ENCODE data around the gene HEMGN. TPM values are rescaled to one million over a fixed set of nuclear protein-coding genes. Genes with fewer than 3 reads are reported as not detected.
A peak's percentile ranks its signal among the peaks of the same experiment; 100 is the strongest.

Gene HEMGN
- total and polyA plus RNA-seq, 2 of the 8 experiments (the other 6 are each of a cell fraction or from before 2014, with no cell fraction given) = not detected

- ChIA-PET CTCF (ENCODE audit: partially characterized antibody) (interaction anchor here (0.6 to 3.1 kb wide), 8 partner anchors 12 to 560 kb away, joined by 3 to 13 read pairs (median 4); no protein-coding TSS in a partner anchor), POLR2A (ENCODE audit: partially characterized antibody) (interaction anchor here (0.8 to 2.3 kb wide), 10 partner anchors 9 to 101 kb away, joined by 3 to 21 read pairs (median 4); partner anchors contain the start of genes NANS and TRMO)
- no peak overlapping the region for H3K27ac ChIP-seq (ENCODE audit: low read depth, low read length)
- H3K4me3 ChIP-seq (ENCODE audit: extremely low read depth in 1 of 4, insufficient read depth in 2 of 4, low read depth in 3 of 4, low read length in 4 of 4) = peak overlapping the region; percentile 62 to 95 (median 68)
- FAIRE-seq = no peak
- H2BK12ac ChIP-seq (ENCODE audit: low read depth, low read length) = no peak overlapping the region
- peaks cover 6 to 35% of the 10 kb centered on the region in 2 experiments for H3K79me2 ChIP-seq (ENCODE audit: control insufficient read depth in 1 of 2, insufficient read depth in 2 of 2, low read length in 2 of 2)
- H4K20me1 ChIP-seq (replicated peaks in 1 of 2; ENCODE audit: control insufficient read depth in 1 of 2, insufficient read depth in 2 of 2, low read length in 2 of 2) = peaks cover 19 to 33% of the 10 kb centered on the region in 2 experiments
- no peak overlapping the region for H2BK15ac ChIP-seq (ENCODE audit: low read length)
- peak overlapping the region; percentile 71; the same call in 1 of the 2 replicates for H3K18ac ChIP-seq (ENCODE audit: extremely low read depth, low read length)
- peaks cover 38 to 67% (median 58%) of the 10 kb centered on the region in 4 experiments for H3K27me3 ChIP-seq (replicated peaks in 1 of 4; ENCODE audit: control insufficient read depth in 3 of 4, extremely low read depth in 1 of 4, insufficient read depth in 3 of 4, low read length in 3 of 4)
- H3K4ac ChIP-seq (replicated peaks; ENCODE audit: insufficient read length, low read depth, low read length) = no peak overlapping the region
- peaks cover 3% of the 10 kb centered on the region; the same call in 1 of the 2 replicates for H3K79me1 ChIP-seq (ENCODE audit: low read depth, low read length)
- H3K36me3 ChIP-seq (ENCODE audit: control insufficient read depth in 2 of 4, insufficient read depth in 4 of 4, low read length in 3 of 4) = no peaks in the 10 kb centered on the region
- H4K8ac ChIP-seq (ENCODE audit: extremely low read depth, insufficient read depth, low read length) = peak overlapping the region; percentile 99
- H2BK20ac ChIP-seq (ENCODE audit: low read length) = no peak overlapping the region
- no peak overlapping the region for H2AK5ac ChIP-seq (ENCODE audit: low read depth, low read length)
- H3K14ac ChIP-seq (ENCODE audit: insufficient read length) = no peak overlapping the region
- H2AFZ ChIP-seq (ENCODE audit: low read length) = no peak overlapping the region
- peaks cover 12% of the 10 kb centered on the region; the same call in 1 of the 2 replicates for H3K23me2 ChIP-seq (ENCODE audit: low read depth, low read length)
- H4K91ac ChIP-seq (replicated peaks; ENCODE audit: insufficient read length, low read length) = peak overlapping the region; percentile 74
- H2BK5ac ChIP-seq (ENCODE audit: low read depth, low read length) = no peak overlapping the region
- peaks cover 0 to 7% (median 2%) of the 10 kb centered on the region in 4 experiments; a peak in 2 of 7 replicates for H3K4me1 ChIP-seq (replicated peaks in 1 of 4; ENCODE audit: control insufficient read depth in 3 of 4, insufficient read depth in 4 of 4, low read length in 3 of 4)
- H3K4me2 ChIP-seq (ENCODE audit: insufficient read depth in 1 of 2, low read depth in 2 of 2, low read length in 2 of 2) = peak overlapping the region; percentile 55 to 68
- H2BK120ac ChIP-seq (replicated peaks; ENCODE audit: low read depth, low read length) = no peak overlapping the region
- peak in 1 of 2 experiments; percentile 62 for DNase-seq (ENCODE audit: low read depth in 1 of 2, low spot score in 2 of 2)
- H3K9ac ChIP-seq (replicated peaks in 1 of 4; ENCODE audit: extremely low read depth in 1 of 4, low read depth in 3 of 4, low read length in 3 of 4) = peak overlapping the region; percentile 58 to 97 (median 68)
- peaks cover 0 to 5% of the 10 kb centered on the region in 2 experiments; a peak in 1 of 4 replicates for H3K9me3 ChIP-seq (ENCODE audit: insufficient read depth in 2 of 2, low read depth in 1 of 2, low read length in 1 of 2)
- H3K56ac ChIP-seq (replicated peaks; ENCODE audit: insufficient read length, low read depth, low read length) = no peak overlapping the region
- peak; percentile 61 for TF ChIP-seq PHF8 (conservative IDR thresholded peaks at IDR 0.05; ENCODE audit: low read depth, low read length)
- peak; percentile 60 for TF ChIP-seq YY1 (IDR thresholded peaks at IDR 0.05; ENCODE audit: low read depth, low read length)
- TF ChIP-seq TAF1 (IDR thresholded peaks at IDR 0.05; ENCODE audit: low read depth, low read length) = 0 out of 2 replicates have a peak, but pooled peaks have one; percentile 34
- TF ChIP-seq POLR2A (IDR thresholded peaks at IDR 0.05; ENCODE audit: control extremely low read depth in 1 of 2, low read depth in 2 of 2, low read length in 2 of 2) = peak in 1 of 2 experiments; percentile 13; a peak in 1 of 3 replicates
- no peak for TF ChIP-seq TAF7 (optimal IDR thresholded peaks at IDR 0.05; ENCODE audit: borderline replicate concordance, low read depth, low read length)
- peak; percentile 56 for TF ChIP-seq KDM4A (IDR thresholded peaks at IDR 0.05; ENCODE audit: low read depth, low read length, severe bottlenecking)
- TF ChIP-seq RBBP5 (IDR thresholded peaks at IDR 0.05; ENCODE audit: borderline replicate concordance, low read depth, low read length) = peak; percentile 54; the same call in 1 of the 2 replicates
- TF ChIP-seq TBP (IDR thresholded peaks at IDR 0.05; ENCODE audit: low read depth, low read length) = 0 out of 2 replicates have a peak, but pooled peaks have one; percentile 14
- TF ChIP-seq RFX5 (IDR thresholded peaks at IDR 0.05; ENCODE audit: borderline replicate concordance, low read depth, low read length) = no peak
- no peak overlapping the region for H3K23ac ChIP-seq (ENCODE audit: insufficient read length)
- H4K5ac ChIP-seq (ENCODE audit: insufficient read length, low read depth, low read length) = no peak overlapping the region
- no CpG with 5 or more reads among the region's 70 CpGs for WGBS, 2 experiments (ENCODE audit: extremely low coverage in 1 of 2, insufficient coverage in 1 of 2, insufficient read length in 1 of 2, insufficient replicate concordance in 2 of 2, low coverage in 1 of 2, low lambda C conversion rate in 2 of 2, missing lambda C conversion rate in 1 of 2)
These were observed 45.7 kb upstream of the HEMGN start for GRCh38 chr9:97983589-97984187.
